Nephron (organoid): ENCODE data around the gene TMC2.
A peak's percentile ranks its signal among the peaks of the same experiment; 100 is the strongest.

Source experiments
- H3K27ac Mint-ChIP-seq, 3 experiments: 2 replicates each; pipeline ENCODE4 v1.8.0; 2020; ENCODE audit warnings: mixed read lengths in 3 of 3, mild to moderate bottlenecking in 2 of 3, moderate library complexity in 1 of 3
- H3K27me3 Mint-ChIP-seq: 2 replicates; pipeline ENCODE4 v1.8.0; 2021; ENCODE audit warnings: low read depth, mild to moderate bottlenecking, moderate library complexity, mixed read lengths
- H3K36me3 Mint-ChIP-seq: 2 replicates; pipeline ENCODE4 v1.8.0; 2020; ENCODE audit warnings: low read depth, mixed read lengths
- H3K4me1 Mint-ChIP-seq: 2 replicates; pipeline ENCODE4 v1.8.0; 2020; ENCODE audit warnings: mixed read lengths
- H3K4me3 Mint-ChIP-seq, 3 experiments: 2 replicates each; pipeline ENCODE4 v1.8.0; 2020; ENCODE audit warnings: mild to moderate bottlenecking in 3 of 3, mixed read lengths in 3 of 3, moderate library complexity in 2 of 3
- H3K9me3 Mint-ChIP-seq: 2 replicates; pipeline ENCODE4 v1.8.0; 2020; ENCODE audit warnings: mixed read lengths
- CTCF ChIP-seq, 3 experiments: fragments of 200-600 bp; sonication (generic); IDR thresholded peaks; one replicate each; pipeline ENCODE4 v1.5.0; 2021; ENCODE audit warnings: antibody characterized with exemption in 3 of 3; ENCODE audit not compliant: unreplicated experiment in 3 of 3

TMC2 gene

DNA sequence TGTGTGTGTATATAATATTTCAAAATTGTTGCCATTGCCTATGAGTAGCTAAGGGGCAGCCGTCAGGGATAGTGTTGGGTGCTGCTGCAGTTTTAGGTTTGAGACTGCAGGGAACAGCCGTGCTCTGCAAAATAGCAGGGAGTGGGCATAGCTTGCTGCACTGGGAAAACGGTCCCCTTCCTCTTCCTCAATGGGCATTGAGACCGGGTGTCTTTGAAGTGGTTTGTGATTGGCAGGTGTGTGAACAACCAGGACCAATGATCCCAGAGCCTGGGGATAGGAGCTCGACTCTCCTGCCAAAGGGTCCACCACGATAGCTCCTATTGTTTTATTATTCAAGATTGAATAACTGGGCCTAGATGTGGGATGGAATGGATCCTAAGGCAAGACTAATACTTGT lies 151.1 kb downstream of the TMC2 start:
- peaks cover 20% of the 10 kb centered on the region for H3K4me1 Mint-ChIP-seq
- no peak overlapping the region for H3K27ac Mint-ChIP-seq
- TF ChIP-seq CTCF (IDR thresholded peaks at IDR 0.05; ENCODE audit: unreplicated experiment in 3 of 3), result no peak
- no peak overlapping the region for H3K4me3 Mint-ChIP-seq
- H3K27me3 Mint-ChIP-seq, result peaks cover 80% of the 10 kb centered on the region
- H3K36me3 Mint-ChIP-seq, result no peaks in the 10 kb centered on the region
- no peaks in the 10 kb centered on the region for H3K9me3 Mint-ChIP-seq

GRCh38 chr20:2688041-2688591 lies 151.7 kb downstream of the TMC2 start:
- H3K36me3 Mint-ChIP-seq, result no peaks in the 10 kb centered on the region
- H3K4me3 Mint-ChIP-seq, result peak overlapping the region; percentile 14 to 24 (median 23)
- no peaks in the 10 kb centered on the region for H3K9me3 Mint-ChIP-seq
- no peak overlapping the region for H3K27ac Mint-ChIP-seq
- peak; percentile 63 to 81 (median 75) for TF ChIP-seq CTCF (IDR thresholded peaks at IDR 0.05; ENCODE audit: unreplicated experiment in 3 of 3)
- H3K27me3 Mint-ChIP-seq, result peaks cover 76% of the 10 kb centered on the region
- peaks cover 20% of the 10 kb centered on the region for H3K4me1 Mint-ChIP-seq

GRCh38 chr20:2690213-2690612 lies 153.8 kb downstream of the TMC2 start:
- Mint-ChIP-seq H3K4me1 (peaks cover 27% of the 10 kb centered on the region), H3K27ac (no peak overlapping the region), H3K9me3 (no peaks in the 10 kb centered on the region), H3K4me3 (peak overlapping the region; percentile 26 to 48 (median 38)), H3K36me3 (no peaks in the 10 kb centered on the region), H3K27me3 (peaks cover 83% of the 10 kb centered on the region)
- no peak for TF ChIP-seq CTCF (IDR thresholded peaks at IDR 0.05; ENCODE audit: unreplicated experiment in 3 of 3)

GRCh38 chr20:2690718-2691117 lies 154.3 kb downstream of the TMC2 start:
- no peak for TF ChIP-seq CTCF (IDR thresholded peaks at IDR 0.05; ENCODE audit: unreplicated experiment in 3 of 3)
- Mint-ChIP-seq H3K36me3 (no peaks in the 10 kb centered on the region), H3K27ac (peak overlapping the region; percentile 3 to 80 (median 58)), H3K4me3 (peak overlapping the region; percentile 95 to 97 (median 96)), H3K27me3 (peaks cover 83% of the 10 kb centered on the region), H3K4me1 (peaks cover 30% of the 10 kb centered on the region), H3K9me3 (no peaks in the 10 kb centered on the region)

DNA sequence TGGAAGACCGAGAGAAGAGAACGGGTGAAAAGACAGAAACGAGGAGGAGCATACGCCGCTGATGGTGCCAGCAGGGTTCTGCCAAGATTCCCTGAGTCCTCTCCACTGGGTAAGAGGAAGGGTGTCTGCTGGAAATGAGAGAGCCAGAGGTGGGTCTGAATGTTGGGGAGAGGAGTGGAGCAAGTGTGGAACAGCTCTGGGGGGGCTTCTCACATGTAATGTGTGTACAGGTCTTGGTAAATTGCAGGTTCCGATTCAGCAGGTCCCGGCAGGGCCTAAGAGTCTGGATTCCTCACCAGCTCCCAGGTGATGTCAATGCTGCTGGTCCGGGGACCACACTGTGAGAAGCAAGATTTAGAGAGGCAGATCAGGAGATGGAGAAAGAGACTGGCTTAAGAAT lies 154.8 kb downstream of the TMC2 start:
- Mint-ChIP-seq H3K27ac (peak overlapping the region; percentile 3 to 97 (median 80)), H3K36me3 (no peaks in the 10 kb centered on the region), H3K27me3 (peaks cover 83% of the 10 kb centered on the region), H3K4me3 (peak overlapping the region; percentile 95 to 97 (median 96)), H3K9me3 (no peaks in the 10 kb centered on the region), H3K4me1 (peaks cover 34% of the 10 kb centered on the region)
- no peak for TF ChIP-seq CTCF (IDR thresholded peaks at IDR 0.05; ENCODE audit: unreplicated experiment in 3 of 3)
